Left lobe of liver (tissue), 2 donors: ENCODE data around the gene CRYGN. TPM values are rescaled to one million over a fixed set of nuclear protein-coding genes. Genes with fewer than 3 reads are reported as not detected.
A peak's percentile ranks its signal among the peaks of the same experiment; 100 is the strongest.

Source experiments
- ATAC-seq: fragments of 200-7000 bp; cut with Tn5 transposase; one replicate; pipeline ENCODE4 v1.9.1; 2020; ENCODE audit warnings: mild to moderate bottlenecking, moderate library complexity
- DNase-seq: peaks from one replicate; pipeline ENCODE4 v3.0.0-alpha.2; 2020; ENCODE audit warnings: low spot score
- total RNA-seq: library from RNA; stranded (reverse); gene quantifications from one replicate; pipeline ENCODE4 v1.2.1, GENCODE V29; 2021
- donor health status: DM: no; HTN: no; CAD: no; lungs with moderate emphysema.
- donor health status: DM: no; HTN: yes; CAD: no.

CRYGN gene
- total RNA-seq, 1 donor from 2014 or later = not detected

GRCh38 chr7:151460474-151460855 is 20.5 kb upstream of the CRYGN start:
- no peak for DNase-seq
- ATAC-seq = peak; percentile 15

GRCh38 chr7:151459726-151460473 is 20.0 kb upstream of the CRYGN start:
- DNase-seq = peak; percentile 57

GRCh38 chr7:151457534-151457933 is 17.6 kb upstream of the CRYGN start:
- DNase-seq = no peak
- no peak for ATAC-seq

More at GRCh38 chr7:151459726-151460473, 20.0 kb upstream of the CRYGN start:
- ATAC-seq = peak; percentile 83

GRCh38 chr7:151456782-151457181 is 16.8 kb upstream of the CRYGN start:
- DNase-seq (no peak), ATAC-seq (no peak)

- ATAC-seq = no peak
Observed at GRCh38 chr7:151456276-151456675, 16.3 kb upstream of the CRYGN start.

GRCh38 chr7:151455690-151456089 is 15.7 kb upstream of the CRYGN start:
- ATAC-seq (no peak), DNase-seq (no peak)

More at GRCh38 chr7:151456276-151456675, 16.3 kb upstream of the CRYGN start:
- no peak for DNase-seq

- DNase-seq (no peak), ATAC-seq (no peak)
Observed at GRCh38 chr7:151454932-151455530, 15.1 kb upstream of the CRYGN start.

GRCh38 chr7:151454305-151454704 is 14.4 kb upstream of the CRYGN start:
- ATAC-seq = no peak
- no peak for DNase-seq

- peak; percentile 27 for DNase-seq
- ATAC-seq = no peak
Observed at GRCh38 chr7:151453326-151453791, 13.4 kb upstream of the CRYGN start.

GRCh38 chr7:151452680-151453325 is 12.9 kb upstream of the CRYGN start:
- DNase-seq (no peak), ATAC-seq (no peak)

GRCh38 chr7:151451626-151452571 is 12.0 kb upstream of the CRYGN start:
- DNase-seq = peak; percentile 19
- no peak for ATAC-seq

- DNase-seq = no peak
- ATAC-seq = no peak
Observed at GRCh38 chr7:151451156-151451555, 11.2 kb upstream of the CRYGN start.

- DNase-seq (no peak), ATAC-seq (no peak)
Observed at GRCh38 chr7:151449990-151450389, 10.0 kb upstream of the CRYGN start.

GRCh38 chr7:151448261-151449252 is 8.6 kb upstream of the CRYGN start:
- peak; percentile 72 for DNase-seq
- peak; percentile 95 for ATAC-seq

GRCh38 chr7:151447901-151448260 is 7.9 kb upstream of the CRYGN start:
- ATAC-seq (no peak), DNase-seq (no peak)

- no peak for DNase-seq
- no peak for ATAC-seq
Observed at GRCh38 chr7:151447312-151447711, 7.4 kb upstream of the CRYGN start.

GRCh38 chr7:151446412-151446811 is 6.5 kb upstream of the CRYGN start:
- ATAC-seq (no peak), DNase-seq (no peak)

- no peak for DNase-seq
- no peak for ATAC-seq
Observed at GRCh38 chr7:151444632-151445031, 4.7 kb upstream of the CRYGN start.

- ATAC-seq = no peak
- no peak for DNase-seq
Observed at GRCh38 chr7:151442776-151443496, 3.0 kb upstream of the CRYGN start.
